ENCODE measurements around the gene TMEM37. TPM values are rescaled to one million over a fixed set of nuclear protein-coding genes. Genes with fewer than 3 reads are reported as not detected.

TMEM37 gene
- total and polyA plus RNA-seq, 2 of the 8 experiments (the other 6 are each of a cell fraction or from before 2014, with no cell fraction given), result 11.0 to 16.2 TPM

- no peak for TF ChIP-seq SAP30 (IDR thresholded peaks at IDR 0.05; ENCODE audit: insufficient read depth, insufficient replicate concordance, low read length)
- TF ChIP-seq TAF1 (IDR thresholded peaks at IDR 0.05; ENCODE audit: low read depth, low read length), result no peak
- TF ChIP-seq ATF3 (IDR thresholded peaks at IDR 0.05; ENCODE audit: insufficient read depth, low read depth, low read length), result no peak
- no peak for TF ChIP-seq CTBP2 (IDR thresholded peaks at IDR 0.05; ENCODE audit: borderline replicate concordance, insufficient read depth, insufficient read length, low read length)
- no peak for TF ChIP-seq SP4 (IDR thresholded peaks at IDR 0.05; ENCODE audit: low read length)
These were observed 31.5 kb downstream of the TMEM37 start (continued) for GRCh38 chr2:119463136-119463535.
